ENCODE data around the gene SHB. TPM values are rescaled to one million over a fixed set of nuclear protein-coding genes. Genes with fewer than 3 reads are reported as not detected.

Gene SHB
- total and polyA plus RNA-seq, 2 of the 13 experiments (the other 11 are each of a cell fraction or from before 2014, with no cell fraction given), result 19.4 to 20.7 TPM

GRCh38 chr9:37903647-37904444, 165.2 kb downstream of the SHB start, which contains the start of gene SLC25A51 (continued):
- TF ChIP-seq GTF3A (CRISPR knock-in tag; conservative IDR thresholded peaks at IDR 0.05), result 0 out of 2 replicates have a peak, but pooled peaks have one; percentile 72
- TF ChIP-seq HIVEP1 (CRISPR knock-in tag; IDR thresholded peaks at IDR 0.05), result no peak
- no peak for TF ChIP-seq ZNF24 (IDR thresholded peaks at IDR 0.05)
- TF ChIP-seq PBX2 (CRISPR knock-in tag; IDR thresholded peaks at IDR 0.05), result no peak
- TF ChIP-seq ZNF768 (CRISPR knock-in tag; IDR thresholded peaks at IDR 0.05), result peak; percentile 79
- TF ChIP-seq USF2 (IDR thresholded peaks at IDR 0.05; ENCODE audit: low read depth, low read length), result peak; percentile 90
- peak; percentile 87; the same call in 1 of the 2 replicates for TF ChIP-seq USF2 (CRISPR knock-in tag; IDR thresholded peaks at IDR 0.05; ENCODE audit: borderline replicate concordance)
- TF ChIP-seq ZNF512B (CRISPR knock-in tag; IDR thresholded peaks at IDR 0.05; ENCODE audit: borderline replicate concordance), result no peak
- peak; percentile 23; the same call in 1 of the 2 replicates for TF ChIP-seq BRD4 (CRISPR knock-in tag; IDR thresholded peaks at IDR 0.05)
- peak; percentile 38; the same call in 1 of the 2 replicates for TF ChIP-seq ZNF609 (CRISPR knock-in tag; IDR thresholded peaks at IDR 0.05; ENCODE audit: borderline replicate concordance)
- peak; percentile 93 for TF ChIP-seq ZNF331 (CRISPR knock-in tag; IDR thresholded peaks at IDR 0.05)
- TF ChIP-seq NFIC (IDR thresholded peaks at IDR 0.05; ENCODE audit: low read length), result no peak
- TF ChIP-seq ZNF33A (CRISPR knock-in tag; IDR thresholded peaks at IDR 0.05; ENCODE audit: borderline replicate concordance), result 0 out of 2 replicates have a peak, but pooled peaks have one; percentile 90
- TF ChIP-seq SMAD3 (CRISPR knock-in tag; IDR thresholded peaks at IDR 0.05), result peak; percentile 79; the same call in 1 of the 2 replicates
- TF ChIP-seq MXD4 (CRISPR knock-in tag; IDR thresholded peaks at IDR 0.05), result peak; percentile 95
- TF ChIP-seq ZNF639 (CRISPR knock-in tag; conservative IDR thresholded peaks at IDR 0.05), result peak; percentile 65
- TF ChIP-seq RXRA (CRISPR knock-in tag; IDR thresholded peaks at IDR 0.05), result peak; percentile 74

Measured in HepG2 (cell line).